Measurements from ENCODE around the gene GLI1. TPM values are rescaled to one million over a fixed set of nuclear protein-coding genes. Genes with fewer than 3 reads are reported as not detected.

GLI1 gene
- total RNA-seq, 1 experiment from 2014 or later, result 25.8 TPM

GRCh38 chr12:57455374-57456144, 4.0 kb upstream of the GLI1 start:
- no peaks in the 10 kb centered on the region for H3K79me1 ChIP-seq (ENCODE audit: insufficient read depth, low read depth, low read length, poor library complexity, severe bottlenecking)
- peak overlapping the region; percentile 71 for H3K18ac ChIP-seq (ENCODE audit: insufficient read length, low read depth, low read length)
- peak overlapping the region; percentile 69 to 84 for H3K4me3 Mint-ChIP-seq
- H3K4me1 ChIP-seq (ENCODE audit: insufficient read depth, low read length), result no peaks in the 10 kb centered on the region; the same call in 1 of the 2 replicates
- no peak overlapping the region for H2BK12ac ChIP-seq (ENCODE audit: insufficient read length, low read depth, low read length)
- no peaks in the 10 kb centered on the region for H3K79me2 ChIP-seq (ENCODE audit: insufficient read depth, low read length)
- H3K56ac ChIP-seq (ENCODE audit: insufficient read length, low read depth, low read length), result no peak overlapping the region
- H2AFZ ChIP-seq (ENCODE audit: low read length), result no peak overlapping the region
- H4K91ac ChIP-seq (ENCODE audit: insufficient read length, low read depth, low read length), result no peak overlapping the region
- H3K4ac ChIP-seq (ENCODE audit: low read depth, low read length), result no peak overlapping the region
- no peak overlapping the region for H3K27ac ChIP-seq (ENCODE audit: insufficient read length, low read depth, low read length)
- no peaks in the 10 kb centered on the region; a peak in 2 of 7 replicates for H3K36me3 Mint-ChIP-seq (ENCODE audit: insufficient read depth in 1 of 3, low read depth in 3 of 3)
- no CpG with 5 or more reads among the region's 10 CpGs for WGBS (ENCODE audit: extremely low coverage, insufficient read length, low lambda C conversion rate)
- peaks cover 4% of the 10 kb centered on the region for H3K27me3 Mint-ChIP-seq (ENCODE audit: low read depth)
- no peaks in the 10 kb centered on the region for H3K9me3 Mint-ChIP-seq
- no peak for TF ChIP-seq CTCF (conservative IDR thresholded peaks at IDR 0.05)
- H3K14ac ChIP-seq (ENCODE audit: insufficient read depth, low read length), result peak overlapping the region; percentile 55
- DNase-seq, result no peak
- no peak overlapping the region for H2BK5ac ChIP-seq (ENCODE audit: insufficient read length, low read length)
- peak overlapping the region; percentile 84 for H3K4me2 ChIP-seq (ENCODE audit: insufficient read depth, insufficient read length, low read length)
- H2BK120ac ChIP-seq (ENCODE audit: low read depth, low read length, poor library complexity, severe bottlenecking), result no peak overlapping the region
- no peaks in the 10 kb centered on the region for H3K9me3 ChIP-seq (ENCODE audit: control insufficient read depth, low read depth, low read length)
- H3K23me2 ChIP-seq (ENCODE audit: insufficient read length, low read depth, low read length, poor library complexity, severe bottlenecking), result peaks cover 29% of the 10 kb centered on the region
- peak overlapping the region; percentile 20 for H3K9ac ChIP-seq (ENCODE audit: extremely low read depth, insufficient read length, low read length)
- H3K27ac Mint-ChIP-seq, result peak overlapping the region; percentile 55 to 97 (median 86); a peak in 6 of 7 replicates
- no peak overlapping the region for H3T11ph ChIP-seq (ENCODE audit: low read length)
- H2BK20ac ChIP-seq (ENCODE audit: low read depth, low read length, poor library complexity, severe bottlenecking), result no peak overlapping the region
- H2AK5ac ChIP-seq (ENCODE audit: insufficient read length, low read length), result no peak overlapping the region
- H4K8ac ChIP-seq (replicated peaks; ENCODE audit: insufficient read length, low read depth, low read length), result no peak overlapping the region
- H4K20me1 ChIP-seq (ENCODE audit: control insufficient read depth, insufficient read depth, insufficient read length), result no peaks in the 10 kb centered on the region
- H3K23ac ChIP-seq (ENCODE audit: insufficient read length, low read depth, low read length), result no peak overlapping the region
- no peak overlapping the region for H4K5ac ChIP-seq (ENCODE audit: insufficient read length, low read depth, low read length)
- peaks cover 47 to 59% of the 10 kb centered on the region in 2 experiments for H3K4me1 Mint-ChIP-seq
- no peak overlapping the region for H2BK15ac ChIP-seq (ENCODE audit: low read depth, low read length)
- no peaks in the 10 kb centered on the region for H3K27me3 ChIP-seq (ENCODE audit: insufficient read depth, low read length)

Data from H9 (cell line).